ENCODE results near the gene AMER1.
"Not testable (repeated sequence)": the region's sequence is repeated elsewhere in the genome, so short reads cannot be mapped to it uniquely, and the experiment has no call there.

The AMER1 gene

GRCh38 chrX:64205441-64205734, at the start of gene AMER1:
Gene AMER1, minus strand, starts transcription at chrX:64205708. Its CDS starts 12,422 bp downstream, at chrX:64193286.
- no peak for DNase-seq

GRCh38 chrX:64230123-64230970, 24.8 kb upstream of the AMER1 start, which contains the start of gene ASB12:
Gene ASB12, minus strand, starts transcription at chrX:64230607. Its CDS starts 4,957 bp downstream, at chrX:64225650.
- DNase-seq = no peak

DNA sequence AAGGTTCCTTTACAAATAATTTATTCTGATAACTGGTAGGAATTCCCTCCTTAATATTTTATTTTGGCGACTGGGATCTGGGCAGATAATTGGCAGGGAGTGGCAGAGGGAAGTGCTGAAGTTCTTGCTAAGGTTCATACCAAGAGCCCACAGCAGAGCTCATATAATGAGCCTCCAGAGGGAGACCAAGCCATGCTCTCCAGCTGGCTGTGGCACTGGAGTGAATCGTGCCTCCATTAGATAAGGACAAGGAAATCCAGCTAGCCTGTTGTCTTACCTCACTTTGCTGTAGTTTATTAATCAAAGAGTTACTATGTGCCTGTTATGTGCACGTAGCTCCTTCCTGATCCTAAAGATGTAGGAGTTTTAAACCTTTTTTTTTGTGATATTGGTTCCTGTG, 23.6 kb upstream of the AMER1 start:
- no peak for DNase-seq

- DNase-seq = no peak
Measured at GRCh38 chrX:64218023-64218422, 12.5 kb upstream of the AMER1 start.

- not testable (repeated sequence) for DNase-seq
Measured at GRCh38 chrX:64213989-64214388, 8.5 kb upstream of the AMER1 start.

- no peak for DNase-seq
Measured at GRCh38 chrX:64206556-64207162, 1.2 kb upstream of the AMER1 start.

- peak; percentile 89 for DNase-seq
Measured at GRCh38 chrX:64205735-64206501, 410 bp upstream of the AMER1 start.

GRCh38 chrX:64204701-64205440, 637 bp downstream of the AMER1 start:
- DNase-seq = peak; percentile 3

DNA sequence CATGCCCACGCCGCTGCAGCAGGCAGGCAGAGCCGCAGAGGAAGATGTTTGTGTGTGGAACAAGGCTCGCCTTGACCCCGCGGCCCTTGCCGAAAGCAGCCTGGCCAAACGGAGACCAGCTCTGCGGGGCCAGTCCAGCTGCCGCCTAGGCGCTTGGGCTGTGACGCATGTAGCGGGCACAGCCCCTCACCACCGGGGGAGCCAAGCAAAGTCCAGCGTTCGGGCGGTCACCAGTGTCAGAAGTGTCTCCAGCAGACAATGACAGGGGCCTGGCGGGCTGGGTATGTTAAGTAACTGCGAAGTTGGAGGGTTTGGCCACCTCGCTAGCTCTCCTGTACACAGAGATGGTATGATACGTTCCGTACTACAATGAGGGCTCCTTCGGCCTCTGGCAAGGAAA, 1.3 kb downstream of the AMER1 start:
- DNase-seq = no peak

GRCh38 chrX:64202808-64203325, 2.6 kb downstream of the AMER1 start:
- no peak for DNase-seq

DNA sequence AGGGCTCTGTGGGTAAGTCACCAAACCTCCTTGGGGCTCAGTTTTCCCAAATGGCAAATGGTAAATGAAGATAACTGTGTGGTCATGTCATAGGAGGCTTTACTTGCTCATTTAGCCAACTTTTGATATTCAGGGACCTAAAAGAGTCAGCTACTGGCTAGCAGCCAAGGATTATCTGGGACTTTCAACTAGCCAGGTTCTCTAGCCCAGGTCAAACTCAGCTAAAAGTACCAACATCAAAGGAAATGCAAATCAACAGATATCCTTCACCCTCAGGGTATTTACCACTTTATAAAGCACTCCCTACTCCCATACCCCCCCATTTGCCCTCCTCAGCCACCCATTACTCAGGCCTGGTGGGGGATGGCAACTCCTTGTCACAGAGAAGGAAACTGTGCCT, 7.5 kb downstream of the AMER1 start:
- DNase-seq = no peak

DNA sequence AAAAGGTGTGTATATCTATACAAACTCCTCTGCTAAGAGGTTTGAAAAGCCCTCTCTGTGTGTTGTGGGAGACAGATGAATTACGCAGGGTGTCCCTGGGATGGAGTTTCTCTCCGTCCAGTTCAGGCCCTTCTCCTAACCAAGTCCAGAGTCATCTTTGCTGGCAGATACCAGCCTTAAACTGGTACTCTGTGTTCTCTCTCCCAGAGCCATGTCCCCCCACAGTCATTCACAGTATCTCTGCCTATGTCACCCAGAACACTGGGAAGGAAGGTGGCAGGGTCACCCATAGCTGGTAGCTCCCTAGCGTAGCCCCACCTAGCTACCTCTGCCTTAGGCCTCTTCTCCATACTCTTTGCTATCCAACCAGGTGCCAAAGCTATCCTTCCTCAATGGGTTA, 8.9 kb downstream of the AMER1 start:
- no peak for DNase-seq

- DNase-seq = no peak
Measured at GRCh38 chrX:64195862-64196261, 9.6 kb downstream of the AMER1 start.

DNA sequence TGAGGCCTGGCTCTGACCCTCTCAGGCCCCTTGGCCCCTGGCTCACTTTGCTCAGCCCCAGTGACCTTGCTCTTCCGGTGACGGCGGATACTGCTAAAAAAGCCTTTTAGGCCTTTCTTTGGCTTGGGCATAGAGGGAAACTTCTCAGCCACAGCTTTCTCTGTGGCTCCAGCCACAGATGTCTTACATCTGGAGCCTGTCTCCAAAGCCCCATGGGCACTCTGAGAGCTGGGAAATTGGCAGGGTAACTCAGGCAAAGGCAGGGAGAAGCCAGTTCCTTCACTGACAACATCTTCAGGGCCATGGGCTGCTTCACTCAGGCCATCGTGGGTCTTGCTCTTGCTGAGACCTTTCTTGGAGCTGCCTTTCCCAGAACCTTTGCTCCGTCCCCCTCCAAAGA, 12.8 kb downstream of the AMER1 start:
- DNase-seq = no peak

GRCh38 chrX:64192040-64192439, 13.5 kb downstream of the AMER1 start:
- DNase-seq = no peak

DNA sequence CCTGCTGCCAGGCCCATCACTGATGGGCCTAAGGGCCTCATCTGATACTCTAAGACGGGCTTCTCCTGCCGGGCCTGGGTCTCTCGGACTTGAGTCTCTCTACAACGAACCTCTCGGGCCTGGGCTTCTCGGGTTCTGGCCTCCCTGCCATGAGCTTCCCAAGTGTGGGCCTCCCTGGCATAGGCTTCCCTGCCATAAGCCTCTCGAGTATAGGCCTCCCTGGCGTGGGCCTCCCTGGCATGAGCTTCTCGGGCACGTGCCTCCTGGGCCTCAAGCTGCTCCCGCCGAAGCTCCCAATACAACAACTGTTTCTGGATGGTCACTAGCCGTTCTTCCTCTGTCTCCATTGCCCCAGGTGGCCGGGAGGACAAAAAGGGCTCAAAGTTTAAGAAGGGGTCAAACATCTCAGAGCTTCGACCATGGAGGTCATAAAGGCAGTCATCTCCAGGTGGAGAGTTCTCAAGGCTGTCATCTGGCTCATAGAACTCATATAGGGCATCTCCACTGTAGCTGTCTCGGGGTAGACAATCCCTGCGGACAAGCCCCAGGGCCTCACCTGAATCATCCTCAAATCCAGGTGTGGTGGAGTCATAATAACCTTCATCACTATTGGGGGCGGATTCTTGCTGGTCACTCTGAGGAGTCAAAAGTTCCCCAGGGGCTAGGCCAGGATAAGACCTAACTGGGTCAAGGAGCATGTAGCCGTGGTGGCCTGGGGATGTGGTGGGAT, 14.1 kb downstream of the AMER1 start:
- no peak for DNase-seq

- no peak for DNase-seq
Measured at GRCh38 chrX:64190136-64190740, 15.3 kb downstream of the AMER1 start.

DNA sequence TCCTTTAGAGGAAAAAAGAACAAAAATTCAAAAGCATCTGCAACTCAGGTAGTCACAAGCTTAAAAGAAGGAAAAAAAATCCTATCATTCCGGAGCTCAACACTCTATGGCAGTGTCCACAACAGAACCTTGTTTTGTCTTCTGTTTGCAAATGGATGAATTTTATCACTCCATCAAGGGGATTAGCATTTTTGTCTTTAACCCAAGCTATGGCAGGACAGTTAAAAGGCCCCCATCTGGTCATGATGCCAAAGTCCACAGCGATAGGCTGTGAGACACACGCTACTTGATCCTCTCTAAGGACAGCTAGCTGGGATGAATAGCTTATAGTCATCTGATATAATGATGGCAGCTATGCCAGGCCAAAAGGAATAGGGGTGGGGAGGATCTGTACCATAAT, 16.6 kb downstream of the AMER1 start:
- no peak for DNase-seq

DNA sequence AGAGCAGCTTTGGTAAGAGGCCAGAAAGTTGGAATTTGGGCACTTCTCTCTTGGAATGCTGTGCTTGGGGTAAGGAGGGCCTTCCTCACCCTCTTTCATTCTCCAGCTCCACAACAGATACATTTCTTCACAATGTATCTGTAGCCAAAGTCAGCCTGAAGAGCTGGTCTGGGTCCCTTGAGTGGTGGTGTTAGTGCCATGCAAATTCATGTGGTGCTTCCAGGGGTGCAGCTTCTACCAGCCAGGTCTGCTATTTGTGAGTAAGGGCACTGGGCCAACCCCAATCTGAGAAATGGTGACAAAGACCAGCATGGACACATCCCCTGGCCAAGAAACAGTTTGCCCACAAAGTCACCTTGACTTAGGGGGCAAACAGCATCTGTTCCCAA, 17.8 kb downstream of the AMER1 start:
- DNase-seq = no peak

DNA sequence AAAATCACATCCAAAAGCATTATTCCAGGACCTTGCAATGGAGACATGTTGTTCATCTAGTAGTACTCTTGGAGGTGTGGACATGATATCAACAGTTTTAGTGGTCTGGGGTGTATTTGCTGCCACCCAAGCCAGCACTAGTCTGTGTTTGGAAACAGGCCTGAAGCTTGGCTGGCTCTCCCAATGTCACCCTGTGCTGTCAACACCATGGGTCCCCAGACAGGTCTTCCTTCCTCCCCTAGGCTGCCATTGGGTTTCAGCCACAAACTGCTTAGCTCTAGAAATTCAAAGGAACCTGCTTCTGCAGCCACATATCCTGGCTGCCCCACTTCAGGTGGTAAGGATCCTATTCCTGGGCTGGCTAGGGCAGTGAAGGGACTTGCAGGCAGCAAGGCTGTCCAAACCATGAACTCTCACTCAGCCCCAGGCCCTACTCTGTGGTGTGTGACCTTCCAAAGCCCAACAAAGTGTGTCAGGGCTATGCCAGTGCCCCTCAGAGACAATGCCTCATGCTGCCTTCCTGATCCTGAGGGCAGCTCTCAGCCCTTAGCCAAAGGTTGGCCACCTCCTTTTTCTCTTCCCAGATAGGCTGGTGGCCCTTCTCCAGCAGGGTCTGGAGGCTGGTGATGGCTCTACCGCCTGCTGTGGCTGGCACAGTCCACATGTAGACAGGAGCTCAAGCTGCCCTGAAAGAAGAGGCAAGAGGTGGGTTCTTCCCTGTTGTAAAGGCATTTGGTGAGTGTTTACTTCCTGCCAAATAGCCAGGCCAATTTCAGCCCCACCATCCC, 18.3 kb downstream of the AMER1 start:
- no peak for DNase-seq

DNA sequence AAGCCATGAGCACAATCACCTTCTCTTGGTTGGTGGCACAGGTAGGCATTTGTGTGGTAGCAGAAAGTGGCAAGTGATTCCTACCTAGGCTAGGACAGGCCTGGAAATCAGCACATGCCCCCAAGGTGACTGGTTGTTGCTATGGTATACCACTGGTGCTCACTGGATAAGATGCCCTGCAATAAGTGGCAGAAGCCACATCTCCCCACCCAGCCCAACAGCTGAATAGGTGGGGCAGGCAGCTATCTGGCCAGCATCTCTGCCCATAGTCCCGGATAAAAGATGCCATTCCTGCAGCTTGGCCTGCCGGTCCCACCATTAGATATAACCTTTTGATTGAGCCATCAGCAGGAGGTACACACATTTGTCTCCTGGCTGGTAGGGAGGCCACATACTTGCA, 21.1 kb downstream of the AMER1 start:
- DNase-seq = no peak

Data from activated CD4-positive, alpha-beta T cell treated with anti-CD3 and anti-CD28 coated beads, Interleukin-2, amount 50 U/mL, for 16 hours (primary cell).